K562 (cell line): ENCODE data around the gene KCNQ4.

ENCODE experiments used
- BRCA1 ChIP-seq, 2 experiments: fragments of 450-650 bp in 1 of 2; sonication (generic) in 1 of 2; formaldehyde crosslinking in 1 of 2; IDR thresholded peaks; 2 replicates each; pipeline versions ENCODE4 v1.5.0 to v1.6.1; 2017 to 2020; ENCODE audit warnings: mild to moderate bottlenecking in 1 of 2, missing genetic modification reagents in 1 of 2
- FOXK2 ChIP-seq, 2 experiments: fragments of 450-650 bp; IDR thresholded peaks in 1 of 2; conservative IDR thresholded peaks in 1 of 2; 2 replicates each; pipeline ENCODE4 v1.6.1; 2016; ENCODE audit warnings: low read depth in 2 of 2, mild to moderate bottlenecking in 1 of 2
- HNRNPK ChIP-seq: fragments of 200-400 bp; formaldehyde crosslinking; IDR thresholded peaks from one replicate; pipeline ENCODE4 v1.6.1; 2018; ENCODE audit warnings: mild to moderate bottlenecking, low read depth, low read length; ENCODE audit not compliant: poor library complexity, severe bottlenecking
- NFYB ChIP-seq: IDR thresholded peaks from 2 replicates; pipeline ENCODE4 v1.6.1; 2011; ENCODE audit warnings: mild to moderate bottlenecking, moderate library complexity; ENCODE audit not compliant: insufficient read length; ENCODE audit errors: extremely low read depth
- TAF1 ChIP-seq: IDR thresholded peaks from 2 replicates; pipeline ENCODE4 v1.6.1; 2011; ENCODE audit warnings: mild to moderate bottlenecking, low read length, moderate library complexity; ENCODE audit not compliant: insufficient read depth, control insufficient read depth, severe bottlenecking; ENCODE audit errors: extremely low read depth
- ZBTB7A ChIP-seq: IDR thresholded peaks from 2 replicates; pipeline ENCODE4 v1.6.1; 2011; ENCODE audit warnings: low read depth, mild to moderate bottlenecking, low read length, moderate library complexity, borderline replicate concordance; ENCODE audit not compliant: control insufficient read depth
- ZNF175 ChIP-seq: fragments of 200-800 bp; sonication (Bioruptor generic); IDR thresholded peaks from 2 replicates; pipeline ENCODE4 v1.6.1; 2016; ENCODE audit warnings: low read depth, mild to moderate bottlenecking, missing genetic modification characterization, missing compliant biosample characterization
- TF ChIP-seq, protein P1 (sequence below), 3 experiments: IDR thresholded peaks in 2 of 3; conservative IDR thresholded peaks in 1 of 3; 2 replicates each; pipeline ENCODE4 v1.5.1; 2011 to 2012; ENCODE audit warnings: low read length in 3 of 3, mild to moderate bottlenecking in 3 of 3, control low read depth in 2 of 3, improper control_type of control experiment in 1 of 3, inconsistent platforms in 1 of 3, low read depth in 1 of 3, mixed read lengths in 1 of 3, moderate library complexity in 1 of 3; ENCODE audit not compliant: insufficient read depth in 2 of 3

DNA sequence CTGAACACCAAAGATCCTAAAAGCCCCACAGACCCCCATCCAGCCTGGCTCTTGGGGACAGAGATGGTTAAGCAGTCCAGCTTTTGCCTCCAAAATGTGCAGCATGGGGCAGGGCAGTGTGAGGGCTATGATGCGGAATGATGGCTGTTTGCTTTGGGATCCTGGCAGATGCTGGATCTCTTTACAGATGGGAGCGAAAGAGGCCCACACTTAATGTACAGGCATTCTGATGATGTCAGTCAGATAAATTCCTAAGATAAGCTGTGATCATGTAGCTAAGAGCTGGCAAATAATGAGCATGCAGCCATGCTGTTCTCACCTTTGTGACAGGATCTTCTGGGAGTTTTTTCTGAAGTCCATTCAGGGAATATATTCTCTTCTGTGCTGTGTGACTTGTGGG is 17.6 kb upstream of the KCNQ4 start:
- TF ChIP-seq, protein P1, sequence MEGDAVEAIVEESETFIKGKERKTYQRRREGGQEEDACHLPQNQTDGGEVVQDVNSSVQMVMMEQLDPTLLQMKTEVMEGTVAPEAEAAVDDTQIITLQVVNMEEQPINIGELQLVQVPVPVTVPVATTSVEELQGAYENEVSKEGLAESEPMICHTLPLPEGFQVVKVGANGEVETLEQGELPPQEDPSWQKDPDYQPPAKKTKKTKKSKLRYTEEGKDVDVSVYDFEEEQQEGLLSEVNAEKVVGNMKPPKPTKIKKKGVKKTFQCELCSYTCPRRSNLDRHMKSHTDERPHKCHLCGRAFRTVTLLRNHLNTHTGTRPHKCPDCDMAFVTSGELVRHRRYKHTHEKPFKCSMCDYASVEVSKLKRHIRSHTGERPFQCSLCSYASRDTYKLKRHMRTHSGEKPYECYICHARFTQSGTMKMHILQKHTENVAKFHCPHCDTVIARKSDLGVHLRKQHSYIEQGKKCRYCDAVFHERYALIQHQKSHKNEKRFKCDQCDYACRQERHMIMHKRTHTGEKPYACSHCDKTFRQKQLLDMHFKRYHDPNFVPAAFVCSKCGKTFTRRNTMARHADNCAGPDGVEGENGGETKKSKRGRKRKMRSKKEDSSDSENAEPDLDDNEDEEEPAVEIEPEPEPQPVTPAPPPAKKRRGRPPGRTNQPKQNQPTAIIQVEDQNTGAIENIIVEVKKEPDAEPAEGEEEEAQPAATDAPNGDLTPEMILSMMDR (IDR thresholded peaks at IDR 0.05 in 2 of 3, conservative IDR thresholded peaks at IDR 0.05 in 1 of 3; ENCODE audit: insufficient read depth in 2 of 3, low read depth in 1 of 3, low read length in 3 of 3): no peak
- TF ChIP-seq BRCA1 (IDR thresholded peaks at IDR 0.05) (no peak), BRCA1 (CRISPR knock-in tag; IDR thresholded peaks at IDR 0.05) (no peak), ZNF175 (CRISPR knock-in tag) (no peak), FOXK2 (conservative IDR thresholded peaks at IDR 0.05 in 1 of 2, IDR thresholded peaks at IDR 0.05 in 1 of 2; ENCODE audit: low read depth in 2 of 2) (no peak), HNRNPK (no peak), NFYB (no peak), ZBTB7A (no peak), TAF1 (no peak)
